GM21576 (cell line): ENCODE measurements around the gene KDM3B.

Experiments used
- ATAC-seq: cut with Tn5 transposase; IDR thresholded peaks from one replicate; pipeline ENCODE4 v1.9.1; 2021; ENCODE audit warnings: mild to moderate bottlenecking, moderate library complexity; ENCODE audit not compliant: unreplicated experiment

Gene KDM3B

GRCh38 chr5:138346889-138347288, 5.6 kb upstream of the KDM3B start:
- ATAC-seq = no peak

GRCh38 chr5:138349852-138350562, 2.5 kb upstream of the KDM3B start:
- ATAC-seq = no peak

GRCh38 chr5:138350563-138350890, 2.0 kb upstream of the KDM3B start:
- ATAC-seq = no peak

- ATAC-seq = no peak
Measured at GRCh38 chr5:138351056-138351455, 1.4 kb upstream of the KDM3B start.

- no peak for ATAC-seq
Measured at GRCh38 chr5:138351517-138351916, 968 bp upstream of the KDM3B start.

GRCh38 chr5:138352722-138353559, 456 bp downstream of the KDM3B start:
- peak; percentile 40 for ATAC-seq

GRCh38 chr5:138353560-138354080, 1.1 kb downstream of the KDM3B start:
- ATAC-seq = no peak

- no peak for ATAC-seq
Measured at GRCh38 chr5:138354387-138354786, 1.9 kb downstream of the KDM3B start.

- ATAC-seq = peak; percentile 42
Measured at GRCh38 chr5:138354926-138355378, 2.5 kb downstream of the KDM3B start.

- no peak for ATAC-seq
Measured at GRCh38 chr5:138359621-138360020, 7.1 kb downstream of the KDM3B start.

- ATAC-seq = no peak
Measured at GRCh38 chr5:138360941-138361452, 8.5 kb downstream of the KDM3B start.

- no peak for ATAC-seq
Measured at GRCh38 chr5:138364576-138364975, 12.1 kb downstream of the KDM3B start.

GRCh38 chr5:138366632-138367382, 14.3 kb downstream of the KDM3B start:
- no peak for ATAC-seq

- ATAC-seq = no peak
Measured at GRCh38 chr5:138369261-138369660, 16.8 kb downstream of the KDM3B start.

- no peak for ATAC-seq
Measured at GRCh38 chr5:138369706-138370105, 17.2 kb downstream of the KDM3B start.

GRCh38 chr5:138370537-138370936, 18.1 kb downstream of the KDM3B start:
- ATAC-seq = no peak

GRCh38 chr5:138371454-138371853, 19.0 kb downstream of the KDM3B start:
- ATAC-seq = no peak

GRCh38 chr5:138372225-138372624, 19.7 kb downstream of the KDM3B start:
- no peak for ATAC-seq

GRCh38 chr5:138372653-138373052, 20.2 kb downstream of the KDM3B start:
- no peak for ATAC-seq

GRCh38 chr5:138382347-138382746, 29.9 kb downstream of the KDM3B start:
- no peak for ATAC-seq

- no peak for ATAC-seq
Measured at GRCh38 chr5:138385660-138386059, 33.2 kb downstream of the KDM3B start.
